GM23338 (cell line): ENCODE measurements around the gene TRNP1. TPM values are rescaled to one million over a fixed set of nuclear protein-coding genes. Genes with fewer than 3 reads are reported as not detected.

Source experiments
- ATAC-seq: fragments of 200-7000 bp; cut with Tn5 transposase; 3 replicates; pipeline ENCODE4 v1.9.1; 2020
- DNase-seq: peaks from one replicate; pipeline ENCODE4 v3.0.0-alpha.2; 2015; ENCODE audit warnings: low spot score
- H2AFZ ChIP-seq: fragments of 200-600 bp; sonication (generic); 2 replicates; pipeline ENCODE4 v1.8.0; 2016; ENCODE audit warnings: antibody characterized with exemption, mild to moderate bottlenecking, moderate library complexity
- H3F3A ChIP-seq: fragments of 200-600 bp; sonication (generic); replicated peaks from 2 replicates; pipeline ENCODE4 v1.8.0; 2017; ENCODE audit warnings: antibody characterized with exemption, mixed run types, low read depth
- H3K27ac ChIP-seq: fragments of 200-600 bp; sonication (generic); 2 replicates; pipeline ENCODE4 v1.6.1; 2016; ENCODE audit warnings: low read depth
- H3K27me3 ChIP-seq: fragments of 200-600 bp; sonication (generic); 2 replicates; pipeline ENCODE4 v1.8.0; 2016; ENCODE audit warnings: mild to moderate bottlenecking, mixed run types, moderate library complexity; ENCODE audit not compliant: insufficient read depth
- H3K36me3 ChIP-seq: fragments of 200-600 bp; sonication (generic); 2 replicates; pipeline ENCODE4 v1.8.0; 2016; ENCODE audit warnings: mild to moderate bottlenecking; ENCODE audit not compliant: insufficient read depth
- H3K4me1 ChIP-seq: fragments of 200-600 bp; sonication (generic); 2 replicates; pipeline ENCODE4 v1.8.0; 2016; ENCODE audit warnings: mild to moderate bottlenecking, moderate library complexity; ENCODE audit not compliant: insufficient read depth
- H3K4me2 ChIP-seq: fragments of 200-600 bp; sonication (generic); 2 replicates; pipeline ENCODE4 v1.7.1; 2017; ENCODE audit warnings: mixed run types
- H3K4me3 ChIP-seq: fragments of 200-600 bp; sonication (generic); 2 replicates; pipeline ENCODE4 v1.6.1; 2016; ENCODE audit warnings: mixed run types
- H3K79me2 ChIP-seq: fragments of 200-600 bp; sonication (generic); replicated peaks from 2 replicates; pipeline ENCODE4 v1.8.0; 2017; ENCODE audit warnings: mild to moderate bottlenecking; ENCODE audit not compliant: insufficient read depth
- H3K9me2 ChIP-seq: fragments of 200-600 bp; sonication (generic); 2 replicates; pipeline ENCODE4 v1.8.0; 2017; ENCODE audit not compliant: insufficient read depth
- H4K20me1 ChIP-seq: fragments of 200-600 bp; sonication (generic); replicated peaks from 2 replicates; pipeline ENCODE4 v1.8.0; 2017; ENCODE audit warnings: mild to moderate bottlenecking; ENCODE audit not compliant: insufficient read depth
- H3K27ac Mint-ChIP-seq: 2 replicates; pipeline ENCODE4 v1.8.0; 2020; ENCODE audit warnings: inconsistent platforms, mild to moderate bottlenecking, moderate library complexity, mixed read lengths
- H3K27me3 Mint-ChIP-seq: 3 replicates; pipeline ENCODE4 v1.8.0; 2022; ENCODE audit warnings: low read depth, mild to moderate bottlenecking, moderate library complexity, mixed read lengths, inconsistent platforms; ENCODE audit not compliant: insufficient read depth, poor library complexity
- H3K36me3 Mint-ChIP-seq: 3 replicates; pipeline ENCODE4 v1.8.0; 2021; ENCODE audit warnings: low read depth, mild to moderate bottlenecking, inconsistent platforms, moderate library complexity, mixed read lengths
- H3K4me1 Mint-ChIP-seq: 3 replicates; pipeline ENCODE4 v1.8.0; 2020; ENCODE audit warnings: mild to moderate bottlenecking, inconsistent platforms, mixed read lengths
- H3K4me3 Mint-ChIP-seq: 3 replicates; pipeline ENCODE4 v1.8.0; 2021; ENCODE audit warnings: moderate library complexity, mild to moderate bottlenecking, inconsistent platforms, mixed read lengths
- H3K9me3 Mint-ChIP-seq: 3 replicates; pipeline ENCODE4 v1.8.0; 2020; ENCODE audit warnings: moderate library complexity, mild to moderate bottlenecking, inconsistent platforms, mixed read lengths
- CREB1 ChIP-seq: fragments of 250-450 bp; sonication (Bioruptor Pico); IDR thresholded peaks from 2 replicates; pipeline ENCODE4 v1.5.0; 2020; ENCODE audit warnings: low read depth, mild to moderate bottlenecking, moderate library complexity
- NANOG ChIP-seq: IDR thresholded peaks from 2 replicates; pipeline ENCODE4 v1.6.1; 2016; ENCODE audit warnings: antibody characterized with exemption, borderline replicate concordance
- STAT1 ChIP-seq: IDR thresholded peaks from one replicate; pipeline ENCODE4 v1.6.1; 2016; ENCODE audit warnings: antibody characterized with exemption; ENCODE audit not compliant: unreplicated experiment
- polyA plus RNA-seq: library from polyadenylated mRNA; unstranded; fragments of >200 nt; fragmentation: Nextera tagmentation; extraction: Ambion mirVana; gene quantifications from 2 replicates; pipeline ENCODE4 v1.2.1, GENCODE V29; 2016
- total RNA-seq: library from RNA; depleted of rRNA; stranded (reverse); fragments of >200 nt; shearing (Covaris generic); gene quantifications from 2 replicates; pipeline ENCODE4 v1.2.3, GENCODE V29; 2014
- TF ChIP-seq, protein P1 (sequence below): fragments of 250-450 bp; sonication (Bioruptor Pico); IDR thresholded peaks from 2 replicates; pipeline ENCODE4 v1.5.0; 2020; ENCODE audit warnings: mild to moderate bottlenecking, moderate library complexity

Gene TRNP1
- total and polyA plus RNA-seq, 2 experiments from 2014 or later = 21.2 to 54.3 TPM

- Histone ChIP-seq H3K4me3 (no peak overlapping the region), H3K27me3 (no peaks in the 10 kb centered on the region), H3K9me2 (no peaks in the 10 kb centered on the region), H3K4me2 (no peak overlapping the region), H4K20me1 (no peaks in the 10 kb centered on the region), H2AFZ (no peak overlapping the region), H3F3A (0 out of 2 replicates have a peak, but pooled peaks cover 2% of the 10 kb centered on the region), H3K36me3 (no peaks in the 10 kb centered on the region), H3K79me2 (no peaks in the 10 kb centered on the region), H3K27ac (no peak overlapping the region), H3K4me1 (peaks cover 7% of the 10 kb centered on the region; the same call in 1 of the 2 replicates)
- H3K4me1 Mint-ChIP-seq = peaks cover 11% of the 10 kb centered on the region
- no peak overlapping the region for H3K4me3 Mint-ChIP-seq
- no peak for ATAC-seq
- no peak overlapping the region for H3K27ac Mint-ChIP-seq
- H3K36me3 Mint-ChIP-seq = no peaks in the 10 kb centered on the region
- no peaks in the 10 kb centered on the region for H3K9me3 Mint-ChIP-seq
- DNase-seq = no peak
- TF ChIP-seq STAT1 (no peak), NANOG (no peak)
- TF ChIP-seq, protein P1, sequence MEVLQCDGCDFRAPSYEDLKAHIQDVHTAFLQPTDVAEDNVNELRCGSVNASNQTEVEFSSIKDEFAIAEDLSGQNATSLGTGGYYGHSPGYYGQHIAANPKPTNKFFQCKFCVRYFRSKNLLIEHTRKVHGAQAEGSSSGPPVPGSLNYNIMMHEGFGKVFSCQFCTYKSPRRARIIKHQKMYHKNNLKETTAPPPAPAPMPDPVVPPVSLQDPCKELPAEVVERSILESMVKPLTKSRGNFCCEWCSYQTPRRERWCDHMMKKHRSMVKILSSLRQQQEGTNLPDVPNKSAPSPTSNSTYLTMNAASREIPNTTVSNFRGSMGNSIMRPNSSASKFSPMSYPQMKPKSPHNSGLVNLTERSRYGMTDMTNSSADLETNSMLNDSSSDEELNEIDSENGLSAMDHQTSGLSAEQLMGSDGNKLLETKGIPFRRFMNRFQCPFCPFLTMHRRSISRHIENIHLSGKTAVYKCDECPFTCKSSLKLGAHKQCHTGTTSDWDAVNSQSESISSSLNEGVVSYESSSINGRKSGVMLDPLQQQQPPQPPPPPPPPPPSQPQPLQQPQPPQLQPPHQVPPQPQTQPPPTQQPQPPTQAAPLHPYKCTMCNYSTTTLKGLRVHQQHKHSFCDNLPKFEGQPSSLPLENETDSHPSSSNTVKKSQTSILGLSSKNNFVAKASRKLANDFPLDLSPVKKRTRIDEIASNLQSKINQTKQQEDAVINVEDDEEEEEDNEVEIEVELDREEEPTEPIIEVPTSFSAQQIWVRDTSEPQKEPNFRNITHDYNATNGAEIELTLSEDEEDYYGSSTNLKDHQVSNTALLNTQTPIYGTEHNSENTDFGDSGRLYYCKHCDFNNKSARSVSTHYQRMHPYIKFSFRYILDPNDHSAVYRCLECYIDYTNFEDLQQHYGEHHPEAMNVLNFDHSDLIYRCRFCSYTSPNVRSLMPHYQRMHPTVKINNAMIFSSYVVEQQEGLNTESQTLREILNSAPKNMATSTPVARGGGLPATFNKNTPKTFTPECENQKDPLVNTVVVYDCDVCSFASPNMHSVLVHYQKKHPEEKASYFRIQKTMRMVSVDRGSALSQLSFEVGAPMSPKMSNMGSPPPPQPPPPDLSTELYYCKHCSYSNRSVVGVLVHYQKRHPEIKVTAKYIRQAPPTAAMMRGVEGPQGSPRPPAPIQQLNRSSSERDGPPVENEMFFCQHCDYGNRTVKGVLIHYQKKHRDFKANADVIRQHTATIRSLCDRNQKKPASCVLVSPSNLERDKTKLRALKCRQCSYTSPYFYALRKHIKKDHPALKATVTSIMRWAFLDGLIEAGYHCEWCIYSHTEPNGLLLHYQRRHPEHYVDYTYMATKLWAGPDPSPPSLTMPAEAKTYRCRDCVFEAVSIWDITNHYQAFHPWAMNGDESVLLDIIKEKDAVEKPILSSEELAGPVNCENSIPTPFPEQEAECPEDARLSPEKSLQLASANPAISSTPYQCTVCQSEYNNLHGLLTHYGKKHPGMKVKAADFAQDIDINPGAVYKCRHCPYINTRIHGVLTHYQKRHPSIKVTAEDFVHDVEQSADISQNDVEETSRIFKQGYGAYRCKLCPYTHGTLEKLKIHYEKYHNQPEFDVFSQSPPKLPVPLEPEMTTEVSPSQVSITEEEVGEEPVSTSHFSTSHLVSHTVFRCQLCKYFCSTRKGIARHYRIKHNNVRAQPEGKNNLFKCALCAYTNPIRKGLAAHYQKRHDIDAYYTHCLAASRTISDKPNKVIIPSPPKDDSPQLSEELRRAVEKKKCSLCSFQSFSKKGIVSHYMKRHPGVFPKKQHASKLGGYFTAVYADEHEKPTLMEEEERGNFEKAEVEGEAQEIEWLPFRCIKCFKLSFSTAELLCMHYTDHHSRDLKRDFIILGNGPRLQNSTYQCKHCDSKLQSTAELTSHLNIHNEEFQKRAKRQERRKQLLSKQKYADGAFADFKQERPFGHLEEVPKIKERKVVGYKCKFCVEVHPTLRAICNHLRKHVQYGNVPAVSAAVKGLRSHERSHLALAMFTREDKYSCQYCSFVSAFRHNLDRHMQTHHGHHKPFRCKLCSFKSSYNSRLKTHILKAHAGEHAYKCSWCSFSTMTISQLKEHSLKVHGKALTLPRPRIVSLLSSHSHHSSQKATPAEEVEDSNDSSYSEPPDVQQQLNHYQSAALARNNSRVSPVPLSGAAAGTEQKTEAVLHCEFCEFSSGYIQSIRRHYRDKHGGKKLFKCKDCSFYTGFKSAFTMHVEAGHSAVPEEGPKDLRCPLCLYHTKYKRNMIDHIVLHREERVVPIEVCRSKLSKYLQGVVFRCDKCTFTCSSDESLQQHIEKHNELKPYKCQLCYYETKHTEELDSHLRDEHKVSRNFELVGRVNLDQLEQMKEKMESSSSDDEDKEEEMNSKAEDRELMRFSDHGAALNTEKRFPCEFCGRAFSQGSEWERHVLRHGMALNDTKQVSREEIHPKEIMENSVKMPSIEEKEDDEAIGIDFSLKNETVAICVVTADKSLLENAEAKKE (CRISPR knock-in tag) = no peak
- peaks cover 8% of the 10 kb centered on the region for H3K27me3 Mint-ChIP-seq
These were observed 16.6 kb upstream of the TRNP1 start for GRCh38 chr1:26976621-26977510.

DNA sequence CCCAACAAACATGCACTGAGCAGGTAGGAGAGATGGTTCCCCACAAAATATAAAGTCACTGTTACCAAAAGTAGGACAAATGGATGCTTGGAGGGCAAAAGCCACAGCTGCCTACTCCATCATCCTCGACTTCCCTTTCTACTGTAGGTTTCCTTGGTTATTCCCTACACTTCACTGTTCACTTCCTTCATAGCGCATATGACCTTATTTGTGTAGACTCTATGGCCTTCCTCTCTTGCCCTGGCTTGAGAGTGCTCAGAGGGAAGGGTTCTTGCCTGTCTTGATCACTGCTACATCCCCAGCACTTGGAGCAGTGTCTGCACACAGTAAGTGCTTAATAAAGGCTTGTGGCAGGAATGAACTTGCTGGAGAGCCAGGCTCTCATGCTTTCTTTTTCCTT is 14.6 kb upstream of the TRNP1 start:
- H3K4me1 Mint-ChIP-seq = no peaks in the 10 kb centered on the region; the same call in 2 of the 3 replicates
- H3K4me2 ChIP-seq = no peak overlapping the region
- H3K36me3 Mint-ChIP-seq = no peaks in the 10 kb centered on the region
- H4K20me1 ChIP-seq = no peaks in the 10 kb centered on the region
- H3K36me3 ChIP-seq = no peaks in the 10 kb centered on the region
- H3K27me3 ChIP-seq = no peaks in the 10 kb centered on the region
- H3K27ac Mint-ChIP-seq = no peak overlapping the region
- DNase-seq = no peak
- no peaks in the 10 kb centered on the region for H3K4me1 ChIP-seq
- H3K9me3 Mint-ChIP-seq = no peaks in the 10 kb centered on the region
- peaks cover 11% of the 10 kb centered on the region for H3K27me3 Mint-ChIP-seq
- no peak overlapping the region for H3K4me3 Mint-ChIP-seq
- no peaks in the 10 kb centered on the region for H3K9me2 ChIP-seq
- no peaks in the 10 kb centered on the region for H3K79me2 ChIP-seq
- no peak overlapping the region for H2AFZ ChIP-seq
- 0 out of 2 replicates have a peak, but pooled peaks cover 2% of the 10 kb centered on the region for H3F3A ChIP-seq
- ATAC-seq = no peak
- H3K4me3 ChIP-seq = no peak overlapping the region
- H3K27ac ChIP-seq = no peak overlapping the region
- TF ChIP-seq CREB1 (no peak), STAT1 (no peak)
- TF ChIP-seq, protein P1 (CRISPR knock-in tag) = no peak
